ENCODE data around the gene MACC1.

Gene MACC1

DNA sequence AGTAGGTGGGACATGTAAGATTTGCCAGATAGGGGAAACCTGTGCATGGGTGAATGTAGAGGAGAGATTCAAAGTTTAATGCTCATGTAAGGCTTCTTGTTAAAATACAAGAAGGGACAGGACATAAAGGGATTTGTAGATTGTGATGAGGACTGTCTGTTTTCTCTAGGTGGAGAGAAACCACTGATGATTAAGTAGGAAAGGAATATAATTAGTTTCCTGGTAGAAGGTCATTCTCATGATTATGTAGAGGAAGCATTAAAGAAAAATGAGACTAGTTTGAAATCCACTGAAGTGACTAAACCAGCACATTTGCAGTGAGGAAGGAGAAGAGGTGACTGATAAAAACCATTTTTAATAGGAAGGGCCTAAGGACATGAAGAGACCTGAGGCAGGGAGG is 19.6 kb upstream of the MACC1 start:
- Mint-ChIP-seq H3K9me3 (no peaks in the 10 kb centered on the region), H3K4me1 (peaks cover 19% of the 10 kb centered on the region), H3K27ac (no peak overlapping the region), H3K27me3 (peaks cover 31% of the 10 kb centered on the region), H3K4me3 (no peak overlapping the region)
- DNase-seq (no peak), ATAC-seq (no peak)

DNA sequence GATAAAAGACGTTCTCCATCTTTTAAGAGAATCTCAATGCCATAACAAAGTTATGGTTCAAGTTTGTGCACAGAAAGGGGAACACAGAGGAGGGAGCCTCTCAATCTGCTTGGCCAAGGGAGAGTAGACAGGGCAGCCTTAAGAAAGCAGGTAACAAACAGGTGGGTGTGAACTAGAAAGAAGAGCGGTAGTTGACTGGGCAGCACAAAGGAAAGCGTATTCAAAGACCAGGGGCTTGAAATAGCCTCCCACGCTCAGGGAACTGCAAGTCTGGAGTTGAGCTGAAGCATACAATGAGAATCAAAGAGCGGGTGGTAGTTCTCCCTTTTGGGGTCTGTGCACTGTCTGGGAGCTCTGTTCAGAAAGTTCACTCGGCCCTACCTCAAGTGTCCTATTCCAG is 18.9 kb upstream of the MACC1 start:
- no peak for ATAC-seq
- no peak overlapping the region for H3K4me3 Mint-ChIP-seq
- no peaks in the 10 kb centered on the region for H3K9me3 Mint-ChIP-seq

DNA sequence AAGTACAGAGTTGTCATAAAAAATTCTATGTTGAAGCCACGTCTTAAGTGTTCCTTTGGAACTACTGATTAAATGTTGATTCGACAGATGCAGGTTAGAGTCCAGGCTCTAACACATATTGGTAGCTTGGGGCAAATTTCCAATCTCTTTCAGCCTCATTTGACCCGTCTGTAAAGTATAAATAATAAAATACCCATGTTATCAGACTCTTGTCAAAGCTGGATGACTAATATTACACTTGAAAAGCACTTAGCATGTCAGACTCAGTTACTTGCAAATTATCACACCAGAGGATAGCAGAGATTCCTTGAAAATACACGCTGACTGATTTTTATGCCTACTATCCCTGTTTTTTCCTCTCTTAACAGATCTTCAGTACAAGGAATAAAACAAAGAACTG is 18.1 kb upstream of the MACC1 start:
- ATAC-seq (no peak), DNase-seq (no peak)
- H3K9me3 Mint-ChIP-seq: no peaks in the 10 kb centered on the region
- H3K27me3 Mint-ChIP-seq: peaks cover 31% of the 10 kb centered on the region
- no peak overlapping the region for H3K4me3 Mint-ChIP-seq
- peaks cover 19% of the 10 kb centered on the region for H3K4me1 Mint-ChIP-seq
- H3K27ac Mint-ChIP-seq: no peak overlapping the region

More for the DNA sequence above, 18.9 kb upstream of the MACC1 start:
- Mint-ChIP-seq H3K4me1 (peaks cover 19% of the 10 kb centered on the region), H3K27me3 (peaks cover 31% of the 10 kb centered on the region), H3K27ac (peak overlapping the region in 1 of 2 donors; percentile 29)
- DNase-seq: no peak

DNA sequence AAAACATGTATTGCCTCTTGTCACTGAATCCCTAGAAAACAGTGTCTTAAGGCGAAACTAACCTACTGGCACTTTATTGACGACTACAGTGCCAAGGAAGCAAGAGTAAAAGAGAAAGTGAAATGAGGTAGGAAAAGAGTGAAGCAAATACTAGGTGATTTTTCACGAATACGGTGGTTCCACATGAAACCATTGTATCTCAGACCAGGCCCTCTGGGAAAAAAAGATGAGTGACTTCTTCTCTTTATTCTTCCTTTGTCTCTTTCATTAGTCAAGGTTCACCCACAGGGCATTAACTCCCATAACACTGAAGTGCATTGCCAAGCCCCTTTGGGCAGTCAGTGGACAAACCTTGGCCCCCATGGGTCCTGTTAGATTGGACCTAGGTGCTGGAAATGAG is 16.2 kb upstream of the MACC1 start:
- DNase-seq: no peak
- ATAC-seq: no peak
- Mint-ChIP-seq H3K4me3 (no peak overlapping the region), H3K27ac (no peak overlapping the region), H3K4me1 (peaks cover 8% of the 10 kb centered on the region), H3K27me3 (peaks cover 31% of the 10 kb centered on the region), H3K9me3 (no peaks in the 10 kb centered on the region)

DNA sequence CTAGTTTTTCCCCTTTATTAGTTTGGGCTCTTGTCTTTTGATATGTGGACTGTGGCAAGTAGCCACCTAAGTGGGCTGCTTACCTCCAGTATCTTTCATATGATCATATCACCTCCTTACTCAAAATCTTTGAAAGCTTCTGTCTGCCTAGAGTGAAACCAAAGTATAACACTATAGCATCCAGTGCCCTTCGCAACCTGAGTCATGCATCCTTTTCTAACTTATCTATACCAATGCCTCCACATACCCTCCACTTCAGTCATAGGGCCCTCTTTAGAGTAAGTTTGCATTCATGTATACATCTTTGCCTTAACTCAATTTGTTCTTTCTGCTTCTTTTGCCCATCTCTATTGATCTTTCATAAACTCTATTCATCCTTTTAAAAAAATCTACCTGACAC is 15.7 kb upstream of the MACC1 start:
- Mint-ChIP-seq H3K27ac (no peak overlapping the region), H3K4me1 (peaks cover 3% of the 10 kb centered on the region), H3K4me3 (no peak overlapping the region), H3K9me3 (no peaks in the 10 kb centered on the region), H3K27me3 (peaks cover 31% of the 10 kb centered on the region)
- DNase-seq: no peak
- no peak for ATAC-seq

DNA sequence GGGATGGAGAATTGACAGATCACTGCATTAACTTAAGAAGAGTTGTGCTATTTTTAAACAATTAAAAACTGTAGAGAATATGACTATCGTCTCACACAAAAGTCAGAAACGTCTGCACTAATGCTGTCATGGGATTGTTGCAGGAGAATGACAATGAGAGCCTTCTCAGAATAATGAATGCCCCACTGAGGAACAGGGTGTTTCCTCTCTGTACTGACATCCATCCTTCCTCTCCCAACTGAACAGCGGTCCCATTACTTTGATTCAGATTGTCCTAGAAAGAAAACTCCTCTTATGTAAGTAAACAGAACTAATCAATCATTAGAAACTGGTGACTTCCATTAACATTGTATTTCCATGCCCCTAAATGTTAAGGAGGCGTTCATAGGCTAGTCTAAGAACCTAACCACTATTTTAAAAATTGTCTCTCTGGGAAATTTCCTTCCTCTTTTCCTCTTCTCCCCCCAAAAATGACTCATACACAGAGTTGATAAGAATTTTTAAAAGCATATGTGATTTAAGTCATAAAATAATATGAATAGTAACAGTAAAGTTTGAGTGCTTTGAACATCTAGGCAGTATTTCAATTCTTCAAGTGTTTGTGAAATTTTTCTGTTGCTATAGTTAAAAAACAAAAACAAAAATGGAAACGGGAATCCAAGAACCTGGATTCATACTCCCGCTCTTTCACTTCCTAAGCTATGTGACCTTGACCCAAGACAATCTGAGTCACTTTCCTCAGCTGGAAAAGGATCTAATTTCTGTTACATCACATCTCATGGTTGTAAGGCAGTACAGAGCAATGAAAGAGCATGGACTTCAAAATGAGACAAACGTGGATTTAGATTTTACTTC is 12.7 kb upstream of the MACC1 start:
- no peaks in the 10 kb centered on the region for H3K4me1 Mint-ChIP-seq
- no peak for DNase-seq
- no peak for ATAC-seq
- no peak overlapping the region for H3K4me3 Mint-ChIP-seq
- peaks cover 11% of the 10 kb centered on the region for H3K27me3 Mint-ChIP-seq
- H3K27ac Mint-ChIP-seq: no peak overlapping the region
- H3K9me3 Mint-ChIP-seq: peaks cover 0 to 4% of the 10 kb centered on the region in 2 donors

DNA sequence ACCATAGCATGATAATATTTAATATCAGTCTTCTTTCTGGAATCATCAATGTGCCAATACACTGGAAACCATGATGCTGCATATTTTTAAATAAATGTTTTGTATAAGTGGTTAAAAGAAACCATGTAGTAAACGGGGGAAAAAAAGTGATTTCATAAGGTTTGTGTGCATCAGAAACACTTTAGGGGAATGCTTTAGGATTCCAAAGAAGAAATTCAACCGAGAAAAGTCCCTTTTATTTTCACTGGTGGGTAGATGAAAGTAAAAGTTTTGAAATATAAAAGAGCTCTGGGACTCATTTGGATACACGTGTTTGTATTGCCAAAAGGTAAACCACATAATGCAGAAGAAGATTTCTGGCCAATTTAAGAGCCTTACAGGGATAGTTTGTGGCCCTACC is 11.9 kb upstream of the MACC1 start:
- peaks cover 11% of the 10 kb centered on the region for H3K27me3 Mint-ChIP-seq
- H3K4me3 Mint-ChIP-seq: no peak overlapping the region
- H3K9me3 Mint-ChIP-seq: peaks cover 0 to 4% of the 10 kb centered on the region in 2 donors
- H3K27ac Mint-ChIP-seq: no peak overlapping the region
- H3K4me1 Mint-ChIP-seq: no peaks in the 10 kb centered on the region
- DNase-seq (no peak), ATAC-seq (no peak)

DNA sequence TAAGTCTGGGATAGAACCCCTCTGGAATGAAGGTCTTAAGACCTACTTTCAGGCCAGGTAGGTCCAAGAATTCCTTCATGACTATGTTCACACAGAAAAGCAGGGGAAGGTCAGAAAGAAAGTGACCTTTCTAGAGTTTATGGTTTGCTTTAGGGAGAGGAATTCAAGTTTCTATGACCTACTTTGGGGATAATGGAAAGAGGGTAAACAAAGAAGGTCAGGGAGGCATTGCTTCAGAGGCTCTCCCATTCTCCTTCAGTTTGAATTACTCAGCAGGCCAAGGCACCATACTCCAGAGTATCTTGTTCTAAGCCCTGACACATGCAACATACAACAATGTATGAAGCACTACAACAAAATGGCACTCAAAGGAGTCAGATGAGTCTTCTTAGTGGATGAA is 11.5 kb upstream of the MACC1 start:
- Mint-ChIP-seq H3K4me1 (no peaks in the 10 kb centered on the region), H3K27me3 (peaks cover 11% of the 10 kb centered on the region), H3K9me3 (peaks cover 0 to 4% of the 10 kb centered on the region in 2 donors), H3K4me3 (no peak overlapping the region), H3K27ac (no peak overlapping the region)
- no peak for DNase-seq
- ATAC-seq: no peak

DNA sequence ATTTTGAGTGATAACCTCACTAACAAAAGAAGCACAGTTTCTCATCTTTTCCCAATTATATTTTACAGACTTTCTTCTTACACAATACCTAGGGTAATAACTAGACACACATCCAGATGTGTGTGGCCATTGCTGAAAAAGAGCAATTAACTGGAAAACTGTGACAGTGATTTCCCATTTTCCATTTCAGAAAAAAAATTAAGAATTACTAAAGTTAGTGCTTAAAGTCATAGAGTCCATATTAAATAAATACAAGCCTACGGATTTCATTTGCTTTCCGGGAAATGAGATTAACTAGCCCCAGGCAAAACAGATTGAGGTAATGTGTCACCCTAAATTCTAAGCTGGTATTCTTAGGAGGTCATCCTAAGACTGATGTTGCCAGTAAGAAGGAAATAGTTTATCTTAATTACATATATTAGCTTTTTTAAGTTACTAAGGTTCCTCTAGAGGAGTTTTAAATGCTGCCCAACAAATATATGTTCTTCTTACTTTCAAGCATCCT is 10.2 kb upstream of the MACC1 start:
- Mint-ChIP-seq H3K4me1 (no peaks in the 10 kb centered on the region), H3K27me3 (no peaks in the 10 kb centered on the region), H3K4me3 (no peak overlapping the region), H3K27ac (no peak overlapping the region), H3K9me3 (peaks cover 0 to 4% of the 10 kb centered on the region in 2 donors)
- ATAC-seq (no peak), DNase-seq (no peak)

DNA sequence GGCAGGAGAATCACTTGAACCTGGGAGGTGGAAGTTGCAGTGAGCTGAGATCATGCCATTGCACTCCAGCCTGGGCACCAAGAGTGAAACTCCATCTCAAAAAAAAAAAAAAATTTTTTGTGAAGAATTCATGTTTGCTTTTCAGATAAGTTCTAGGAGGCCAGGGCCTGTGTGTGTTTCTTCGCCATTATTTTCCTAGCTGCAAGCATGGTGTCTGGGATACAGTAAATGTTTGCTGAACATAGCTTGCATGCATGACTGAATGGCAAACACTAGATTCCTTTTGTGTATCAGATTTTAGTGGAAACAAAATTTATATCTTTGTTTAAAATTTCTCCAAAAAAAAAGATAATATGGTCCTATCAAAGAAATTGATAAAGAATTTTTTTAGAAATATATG is 9.7 kb upstream of the MACC1 start:
- Mint-ChIP-seq H3K4me1 (no peaks in the 10 kb centered on the region), H3K9me3 (peaks cover 0 to 4% of the 10 kb centered on the region in 2 donors), H3K27me3 (no peaks in the 10 kb centered on the region), H3K27ac (no peak overlapping the region), H3K4me3 (no peak overlapping the region)
- DNase-seq (no peak), ATAC-seq (no peak)

DNA sequence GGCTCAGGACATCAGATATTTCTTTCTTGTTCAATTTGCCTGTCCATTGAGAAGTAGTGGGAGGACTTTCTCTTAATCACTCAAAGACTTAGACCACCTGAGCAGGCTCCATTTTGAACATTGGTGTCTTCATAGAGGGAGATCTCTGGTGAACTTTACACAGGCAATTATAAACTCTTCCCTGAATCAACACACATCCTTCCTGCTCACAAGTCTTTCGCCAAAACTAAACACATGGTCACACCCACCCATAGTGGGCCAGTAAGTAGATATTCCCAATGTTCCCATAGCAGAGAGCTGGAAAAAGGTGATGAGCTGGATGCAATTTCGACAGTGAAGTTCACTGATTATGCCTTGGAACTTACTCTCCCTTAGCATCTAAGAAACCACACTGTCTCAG is 8.2 kb upstream of the MACC1 start:
- Mint-ChIP-seq H3K9me3 (peaks cover 0 to 4% of the 10 kb centered on the region in 2 donors), H3K27me3 (no peaks in the 10 kb centered on the region), H3K27ac (no peak overlapping the region), H3K4me1 (no peaks in the 10 kb centered on the region), H3K4me3 (no peak overlapping the region)
- DNase-seq (no peak), ATAC-seq (no peak)

DNA sequence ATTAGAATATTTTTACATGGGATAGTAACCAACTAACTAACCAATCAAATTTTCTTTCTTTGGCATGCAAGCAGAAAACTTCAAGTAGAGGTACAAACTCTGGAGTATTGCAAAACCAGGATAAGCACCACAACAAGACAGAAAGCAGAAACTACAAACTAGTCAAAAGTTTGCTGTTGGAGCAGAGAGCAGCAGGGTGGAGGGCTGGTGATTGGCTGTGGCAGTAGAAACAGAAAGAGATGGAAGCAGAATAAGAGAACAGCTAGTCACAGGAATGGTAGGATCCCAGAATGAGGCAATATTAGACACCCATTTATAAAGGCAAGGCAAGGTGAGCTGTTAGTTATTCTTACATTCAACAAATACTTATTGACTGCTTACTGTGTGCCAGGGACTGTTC is 6.8 kb upstream of the MACC1 start:
- Mint-ChIP-seq H3K27me3 (peaks cover 3% of the 10 kb centered on the region), H3K4me3 (no peak overlapping the region), H3K4me1 (peaks cover 10% of the 10 kb centered on the region), H3K27ac (no peak overlapping the region), H3K9me3 (peaks cover 0 to 4% of the 10 kb centered on the region in 2 donors)
- DNase-seq (no peak), ATAC-seq (no peak)

DNA sequence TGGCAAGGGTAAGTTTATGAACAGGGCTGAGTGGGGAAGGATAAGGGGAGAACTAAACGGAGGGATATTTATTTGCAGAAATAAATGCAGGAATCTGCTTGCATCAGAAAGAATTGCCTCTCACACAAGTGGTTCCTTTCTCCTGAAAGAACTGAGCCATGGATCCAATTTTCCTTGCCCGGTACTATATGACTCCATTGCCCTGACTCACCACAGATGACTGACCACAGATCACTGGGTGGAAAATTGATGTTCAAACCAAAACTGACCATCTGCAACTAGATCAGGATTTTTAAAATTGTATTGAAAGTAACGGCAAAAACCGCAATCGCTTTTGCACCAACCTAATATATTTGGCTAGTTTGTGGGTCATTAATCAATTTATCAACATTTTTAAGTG is 6.2 kb upstream of the MACC1 start:
- H3K9me3 Mint-ChIP-seq: peaks cover 0 to 4% of the 10 kb centered on the region in 2 donors
- H3K4me1 Mint-ChIP-seq: peaks cover 17% of the 10 kb centered on the region
- ATAC-seq (no peak), DNase-seq (no peak)
- no peak overlapping the region for H3K4me3 Mint-ChIP-seq
- no peak overlapping the region for H3K27ac Mint-ChIP-seq
- peaks cover 10% of the 10 kb centered on the region for H3K27me3 Mint-ChIP-seq

DNA sequence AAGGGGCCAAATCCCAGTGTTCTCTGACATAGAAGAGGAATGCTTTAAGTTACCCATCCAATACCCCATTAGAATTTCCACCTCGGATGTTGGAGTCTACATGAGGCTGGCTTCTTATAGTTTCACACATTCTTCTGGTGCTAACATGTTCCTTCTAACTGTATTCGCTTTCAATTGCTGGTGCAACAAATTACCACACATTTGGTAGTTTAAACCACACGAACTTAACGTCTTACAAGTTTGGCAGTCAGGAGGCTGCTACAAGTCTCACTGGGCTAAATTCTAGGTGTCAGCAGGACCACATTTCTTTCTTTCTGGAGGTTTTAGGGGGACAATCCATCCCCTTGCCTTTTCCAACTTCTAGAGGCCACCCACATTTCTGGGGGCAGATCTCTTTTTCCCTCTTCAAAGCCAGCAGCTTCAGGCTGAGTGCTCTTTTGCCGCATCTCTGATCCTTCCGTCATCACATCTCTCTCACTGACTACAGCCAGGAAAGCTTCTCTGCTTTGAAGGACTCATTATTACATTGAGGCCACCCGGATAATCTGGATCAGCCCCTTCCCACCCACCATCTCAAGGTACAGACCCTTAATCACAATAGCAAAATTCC is 5.1 kb upstream of the MACC1 start:
- no peak overlapping the region for H3K27ac Mint-ChIP-seq
- peaks cover 14% of the 10 kb centered on the region for H3K27me3 Mint-ChIP-seq
- DNase-seq (no peak), ATAC-seq (no peak)
- H3K4me3 Mint-ChIP-seq: no peak overlapping the region
- peaks cover 18% of the 10 kb centered on the region for H3K4me1 Mint-ChIP-seq
- H3K9me3 Mint-ChIP-seq: peaks cover 0 to 4% of the 10 kb centered on the region in 2 donors

DNA sequence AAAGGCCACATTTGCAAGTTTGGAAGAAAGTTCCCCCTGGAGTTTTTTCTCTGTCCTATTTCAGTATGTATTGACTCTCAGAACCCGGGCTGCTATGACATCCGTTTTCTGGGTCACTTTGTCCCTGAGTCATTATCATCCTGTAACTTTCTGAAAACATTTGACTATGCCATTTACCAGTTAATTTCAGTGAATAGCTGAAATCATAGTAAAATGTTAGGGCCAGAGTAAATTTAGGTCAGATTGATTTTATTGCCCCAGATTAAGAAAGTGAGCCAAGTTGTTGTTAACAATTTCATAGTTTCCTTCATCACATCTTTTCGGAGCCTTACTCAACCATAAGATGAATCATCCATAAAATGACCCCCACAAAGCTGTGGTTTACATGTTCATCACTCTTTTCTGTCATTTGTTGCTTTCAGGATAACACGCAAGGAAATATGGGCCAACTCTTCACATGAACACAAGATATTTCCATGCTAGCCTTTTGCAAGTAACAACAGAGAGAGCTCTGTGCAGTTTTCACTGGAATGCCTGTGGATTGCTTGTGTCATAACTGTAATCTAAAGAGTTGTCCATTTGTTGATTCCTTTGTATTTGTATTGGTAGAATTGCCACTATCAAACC is 3.9 kb upstream of the MACC1 start:
- peaks cover 18% of the 10 kb centered on the region for H3K4me1 Mint-ChIP-seq
- no peak overlapping the region for H3K27ac Mint-ChIP-seq
- peaks cover 0 to 3% of the 10 kb centered on the region in 2 donors for H3K9me3 Mint-ChIP-seq
- H3K4me3 Mint-ChIP-seq: no peak overlapping the region
- peaks cover 14% of the 10 kb centered on the region for H3K27me3 Mint-ChIP-seq
- ATAC-seq: peak; percentile 31
- no peak for DNase-seq

DNA sequence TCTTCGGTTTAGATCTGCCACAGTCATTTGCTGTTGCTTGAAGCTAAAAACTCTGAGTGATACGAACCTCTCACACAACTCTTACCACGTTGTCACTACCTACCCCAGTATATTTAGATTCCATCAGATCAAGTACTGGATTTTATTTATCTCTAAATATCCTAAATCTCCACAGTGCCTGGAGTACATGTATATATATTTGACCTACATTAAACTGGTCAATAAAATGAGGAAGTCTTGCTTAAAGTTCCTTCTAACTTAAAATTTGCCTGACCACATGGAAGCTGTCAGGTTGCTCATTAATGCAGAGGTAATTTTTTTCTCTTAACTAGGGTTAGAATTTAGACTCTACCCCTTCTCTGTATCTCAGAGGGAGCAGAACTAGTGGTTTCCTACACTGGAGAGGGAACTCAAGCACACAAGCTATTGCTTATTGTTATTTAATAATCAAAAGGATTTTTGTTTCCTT is 3.1 kb upstream of the MACC1 start:
- no peak overlapping the region for H3K4me3 Mint-ChIP-seq
- peaks cover 18% of the 10 kb centered on the region for H3K4me1 Mint-ChIP-seq
- ATAC-seq: no peak

More for the DNA sequence above, 3.1 kb upstream of the MACC1 start:
- Mint-ChIP-seq H3K27ac (no peak overlapping the region), H3K27me3 (peaks cover 14% of the 10 kb centered on the region), H3K9me3 (no peaks in the 10 kb centered on the region)
- no peak for DNase-seq

All from stimulated activated naive CD8-positive, alpha-beta T cell treated with anti-CD3 and anti-CD28 coated beads, Interleukin-15, amount 100 ng/mL, for 72 hours (primary cell).